K562 (cell line): ENCODE data around the gene CDK14. TPM values are rescaled to one million over a fixed set of nuclear protein-coding genes. Genes with fewer than 3 reads are reported as not detected.

Experiments
- ATAC-seq: fragments of 200-7000 bp; cut with Tn5 transposase; 3 replicates; pipeline ENCODE4 v1.9.1; 2020; ENCODE audit warnings: moderate library complexity
- BruUV-seq: library from RNA; stranded (reverse); fragments of 400-500 nt; replicated peaks from 2 replicates; lab custom pipeline; 2021; lab: Mats Ljungman, UMichigan
- CTCF ChIA-PET: fragments of 300-600 bp; formaldehyde crosslinking; extraction: SDS; loops from one replicate; lab custom pipeline; 2021; ENCODE audit warnings: low intra/inter-chr PET ratio; lab: Yijun Ruan, JAX
- POLR2A ChIA-PET: fragments of 300-600, 350-650 bp; sonication (Branson Sonifier 250); formaldehyde crosslinking; extraction: SDS; loops from one replicate; lab custom pipeline; 2021; ENCODE audit warnings: antibody characterized with exemption, inconsistent platforms; lab: Yijun Ruan, JAX
- DNase-seq, 4 experiments: peaks; one replicate each; pipeline versions ENCODE4 v3.0.0 to v3.0.0-alpha.2; 2011 to 2018; ENCODE audit warnings: low spot score in 3 of 4, mixed read lengths in 3 of 4; ENCODE audit errors: extremely low read depth in 1 of 4
- FAIRE-seq: peaks from 2 replicates; lab custom pipeline; 2011; peaks lifted over from hg19 to GRCh38; lab: Jason Lieb, UNC
- H2AFZ ChIP-seq: 2 replicates; pipeline ENCODE4 v1.6.0; 2011; ENCODE audit warnings: low read depth, low read length, control low read depth, inconsistent platforms
- H3K27ac ChIP-seq: fragments of 200-600 bp; 3 replicates; pipeline ENCODE4 v1.8.0; 2011; ENCODE audit warnings: low read depth, mild to moderate bottlenecking, control low read depth, inconsistent platforms, low read length, moderate library complexity, mixed read lengths; ENCODE audit errors: extremely low read depth
- H3K27me3 ChIP-seq, 2 experiments: fragments of 300-600 bp in 1 of 2; 2 replicates in 1 of 2; 3 replicates in 1 of 2; pipeline versions ENCODE4 v1.6.0 to v1.8.0; 2011; ENCODE audit warnings: inconsistent platforms in 2 of 2, low read length in 2 of 2, mild to moderate bottlenecking in 1 of 2, mixed read lengths in 1 of 2, moderate library complexity in 1 of 2; ENCODE audit not compliant: control insufficient read depth in 2 of 2, insufficient read depth in 2 of 2
- H3K36me3 ChIP-seq: fragments of 300-600 bp; 3 replicates; pipeline ENCODE4 v1.8.0; 2011; ENCODE audit warnings: mild to moderate bottlenecking, low read length, inconsistent platforms; ENCODE audit not compliant: control insufficient read depth, insufficient read depth
- H3K4me1 ChIP-seq, 2 experiments: fragments of 200-600 bp in 1 of 2; replicated peaks in 1 of 2; 2 replicates in 1 of 2; 3 replicates in 1 of 2; pipeline versions ENCODE4 v1.5.1 to v1.8.0; 2011; ENCODE audit warnings: inconsistent platforms in 2 of 2, low read length in 2 of 2, mild to moderate bottlenecking in 1 of 2, mixed read lengths in 1 of 2, moderate library complexity in 1 of 2; ENCODE audit not compliant: control insufficient read depth in 2 of 2, insufficient read depth in 2 of 2
- H3K4me2 ChIP-seq: 2 replicates; pipeline ENCODE4 v1.6.1; 2011; ENCODE audit warnings: low read length, control low read depth, inconsistent platforms, mixed read lengths; ENCODE audit not compliant: insufficient read depth
- H3K4me3 ChIP-seq: fragments of 200-600 bp; sonication (generic), shearing (Covaris generic); 2 replicates; pipeline ENCODE4 v1.5.1; 2016; ENCODE audit warnings: control low read depth, inconsistent platforms
- H3K79me2 ChIP-seq: fragments of 200-600 bp; 3 replicates; pipeline ENCODE4 v1.8.0; 2011; ENCODE audit warnings: low read length, inconsistent platforms; ENCODE audit not compliant: control insufficient read depth, insufficient read depth
- H3K9ac ChIP-seq, 2 experiments: 2 replicates each; pipeline versions ENCODE4 v1.6.0 to v1.6.1; 2011; ENCODE audit warnings: low read depth in 2 of 2, low read length in 2 of 2, control low read depth in 1 of 2, inconsistent platforms in 1 of 2, mild to moderate bottlenecking in 1 of 2, mixed read lengths in 1 of 2; ENCODE audit not compliant: insufficient read depth in 1 of 2
- H3K9me1 ChIP-seq: one replicate; pipeline ENCODE4 v1.6.0; 2011; ENCODE audit warnings: inconsistent platforms, mild to moderate bottlenecking, low read length, moderate library complexity; ENCODE audit not compliant: control insufficient read depth, insufficient read depth
- H3K9me3 ChIP-seq: replicated peaks from 2 replicates; pipeline ENCODE4 v1.5.1; 2011; ENCODE audit warnings: low read depth, low read length, inconsistent platforms; ENCODE audit not compliant: control insufficient read depth, insufficient read depth
- H4K20me1 ChIP-seq: replicated peaks from 2 replicates; pipeline ENCODE4 v1.6.1; 2011; ENCODE audit warnings: low read length, inconsistent platforms, mixed read lengths; ENCODE audit not compliant: control insufficient read depth, insufficient read depth
- NFIX ChIP-seq: fragments of 250-450 bp; sonication (Bioruptor Pico); IDR thresholded peaks from 2 replicates; pipeline ENCODE4 v1.4.0; 2020; ENCODE audit warnings: low read depth, mild to moderate bottlenecking, moderate library complexity
- PHF21A ChIP-seq: fragments of 450-650 bp; IDR thresholded peaks from 2 replicates; pipeline ENCODE4 v1.6.1; 2017; ENCODE audit warnings: low read depth, borderline replicate concordance
- SRF ChIP-seq, 2 experiments: fragments of 250-450, 450-650 bp in 1 of 2; sonication (Bioruptor Pico) in 1 of 2; sonication (generic) in 1 of 2; formaldehyde crosslinking; IDR thresholded peaks; 2 replicates each; pipeline versions ENCODE4 v1.5.0 to v1.5.1; 2020 to 2022; ENCODE audit warnings: mild to moderate bottlenecking in 1 of 2, missing genetic modification reagents in 1 of 2
- SUPT5H ChIP-seq: fragments of 450-650 bp; IDR thresholded peaks from 2 replicates; pipeline ENCODE4 v1.6.1; 2016
- ZBED1 ChIP-seq: IDR thresholded peaks from 2 replicates; pipeline ENCODE4 v1.6.1; 2014
- ZNF217 ChIP-seq: sonication (generic); formaldehyde crosslinking; IDR thresholded peaks from 2 replicates; pipeline ENCODE4 v1.8.0; 2022; ENCODE audit warnings: mild to moderate bottlenecking, missing genetic modification reagents
- WGBS: fragments of 100-300 bp; shearing (Covaris generic); methylation state at CpG from one replicate; pipeline ENCODE4 v1.1.6; 2016; ENCODE audit warnings: low coverage, mixed read lengths; ENCODE audit not compliant: insufficient coverage; ENCODE audit errors: missing lambda C conversion rate; 5-methylcytosine and 5-hydroxymethylcytosine counted together
- in situ Hi-C: fragments of 300-500 bp; cut with MboI; formaldehyde crosslinking; loops from 4 replicates; pipeline ENCODE4 v1.15.0; 2018; ENCODE audit warnings: inconsistent platforms, mixed read lengths
- intact Hi-C: fragments of 100-400 bp; cut with micrococcal nuclease; formaldehyde crosslinking; loops from 2 replicates; pipeline ENCODE4 v1.14.2; 2022
- polyA plus RNA-seq, 8 experiments: library from polyadenylated mRNA; depleted of rRNA in 4 of 8; stranded (reverse) in 5 of 8; unstranded in 3 of 8; fragments of >200 nt; fragmentation: Nextera tagmentation in 2 of 8; fragmentation: Illumina TruSeq in 1 of 8; extraction: Ambion mirVana in 2 of 8; extraction: Trizol in 1 of 8; gene quantifications; 2 replicates each; pipeline versions ENCODE4 v1.2.1 to v1.2.3, GENCODE V29; 2011 to 2014; ENCODE audit warnings: inconsistent platforms in 1 of 8, missing spikeins in 1 of 8
- total RNA-seq, 7 experiments: library from RNA; depleted of rRNA in 6 of 7; stranded (reverse); fragments of >200 nt in 6 of 7; fragmentation: Illumina TruSeq in 2 of 7; extraction: Trizol in 2 of 7; gene quantifications; 2 replicates each; pipeline versions ENCODE4 v1.2.1 to v1.2.3, GENCODE V29; 2011 to 2021; ENCODE audit warnings: low replicate concordance in 1 of 7
- TF ChIP-seq, protein P1 (sequence below), 3 experiments: fragments of 200-800 bp in 1 of 3; sonication (Bioruptor generic) in 1 of 3; sonication (generic) in 1 of 3; formaldehyde crosslinking in 1 of 3; IDR thresholded peaks; 2 replicates each; pipeline versions ENCODE4 v1.6.1 to v1.8.0; 2016 to 2022; ENCODE audit warnings: mild to moderate bottlenecking in 2 of 3, missing compliant biosample characterization in 2 of 3, missing genetic modification characterization in 2 of 3, missing genetic modification reagents in 1 of 3

The CDK14 gene
- total and polyA plus RNA-seq, 9 of the 15 experiments (the other 6 are each of a cell fraction or from before 2014, with no cell fraction given), result 0.03 to 0.91 (median 0.16) TPM

DNA sequence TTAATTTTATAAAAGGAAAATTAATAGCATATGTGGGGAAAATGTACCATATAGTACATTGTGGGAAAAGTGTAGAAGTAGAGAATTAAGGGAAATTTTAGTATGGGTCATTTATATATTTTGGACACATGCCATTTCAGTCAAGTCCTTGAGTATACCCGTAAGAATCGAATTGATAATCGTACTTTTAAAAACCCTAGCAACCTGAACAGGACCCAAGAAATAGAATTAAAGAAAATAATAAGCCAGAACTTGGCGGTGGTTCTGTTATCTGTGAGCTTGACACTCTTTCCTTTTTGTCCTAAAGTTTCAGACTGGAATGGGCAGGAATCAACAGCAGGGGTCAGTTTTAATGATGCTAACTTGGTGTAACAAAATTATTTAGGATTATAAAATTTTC, 221.0 kb downstream of the CDK14 start:
- Histone ChIP-seq H2AFZ (no peak overlapping the region), H3K9ac (no peak overlapping the region), H3K27ac (no peak overlapping the region), H3K9me1 (no peaks in the 10 kb centered on the region), H3K36me3 (no peaks in the 10 kb centered on the region), H3K4me1 (no peaks in the 10 kb centered on the region), H3K9me3 (no peaks in the 10 kb centered on the region), H3K4me3 (no peak overlapping the region), H3K27me3 (no peaks in the 10 kb centered on the region), H3K79me2 (no peaks in the 10 kb centered on the region), H3K4me2 (no peak overlapping the region), H4K20me1 (no peaks in the 10 kb centered on the region)
- ChIA-PET POLR2A (no interaction called here), CTCF (no interaction called here)
- in situ Hi-C loops (no loop called here), intact Hi-C loops (no loop called here)
- FAIRE-seq (no peak), DNase-seq (no peak), ATAC-seq (no peak)
- no TSS peak for BruUV-seq
- 0% methylated on average over 4 of the region's 4 CpGs for WGBS
- TF ChIP-seq NFIX (CRISPR knock-in tag), result no peak
- TF ChIP-seq PHF21A, result no peak
- no peak for TF ChIP-seq SUPT5H
- TF ChIP-seq SRF (CRISPR knock-in tag; IDR thresholded peaks at IDR 0.05), result no peak

DNA sequence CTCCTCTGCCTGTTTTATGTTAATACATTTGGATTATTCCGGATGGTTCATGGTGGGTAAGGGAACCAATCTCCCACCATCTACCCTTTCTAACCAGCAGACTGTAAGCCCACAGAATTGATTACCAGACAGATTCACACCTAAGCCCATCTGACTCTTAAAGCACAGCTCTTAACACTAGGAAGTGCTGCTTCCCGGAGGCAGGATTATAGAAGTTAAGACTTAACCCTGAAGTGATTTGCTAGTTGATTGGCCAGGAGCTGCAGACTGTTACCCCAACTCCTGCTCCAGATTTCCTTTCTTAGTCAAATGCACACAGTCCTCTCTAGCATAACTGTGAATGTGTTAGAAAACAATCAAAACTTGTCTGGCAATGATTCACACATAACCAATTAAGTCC, 221.7 kb downstream of the CDK14 start:
- Histone ChIP-seq H3K36me3 (no peaks in the 10 kb centered on the region), H3K4me2 (no peak overlapping the region), H3K79me2 (no peaks in the 10 kb centered on the region), H3K4me1 (no peaks in the 10 kb centered on the region), H3K9me1 (no peaks in the 10 kb centered on the region), H3K4me3 (no peak overlapping the region), H3K27ac (no peak overlapping the region), H3K9ac (no peak overlapping the region), H4K20me1 (no peaks in the 10 kb centered on the region), H2AFZ (no peak overlapping the region), H3K9me3 (no peaks in the 10 kb centered on the region), H3K27me3 (no peaks in the 10 kb centered on the region)
- ATAC-seq (no peak), FAIRE-seq (no peak), DNase-seq (no peak)
- in situ Hi-C loops (no loop called here), intact Hi-C loops (no loop called here)
- POLR2A ChIA-PET, result no interaction called here
- WGBS, result 0% methylated on average over 2 of the region's 2 CpGs
- no TSS peak for BruUV-seq
- CTCF ChIA-PET, result no interaction called here
- TF ChIP-seq, protein P1, sequence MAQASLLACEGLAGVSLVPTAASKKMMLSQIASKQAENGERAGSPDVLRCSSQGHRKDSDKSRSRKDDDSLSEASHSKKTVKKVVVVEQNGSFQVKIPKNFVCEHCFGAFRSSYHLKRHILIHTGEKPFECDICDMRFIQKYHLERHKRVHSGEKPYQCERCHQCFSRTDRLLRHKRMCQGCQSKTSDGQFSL (CRISPR knock-in tag; IDR thresholded peaks at IDR 0.05), result no peak
- TF ChIP-seq, protein P1 (tag; IDR thresholded peaks at IDR 0.05), result no peak
- TF ChIP-seq ZBED1, result no peak
- TF ChIP-seq ZNF217 (CRISPR knock-in tag), result no peak
